ENCODE measurements around the gene CPT1C. TPM values are rescaled to one million over a fixed set of nuclear protein-coding genes. Genes with fewer than 3 reads are reported as not detected.
A peak's percentile ranks its signal among the peaks of the same experiment; 100 is the strongest.

CPT1C gene
- total RNA-seq, 1 experiment from 2014 or later: 8.3 TPM

GRCh38 chr19:49681830-49682229 lies 9.1 kb upstream of the CPT1C start:
- DNase-seq (ENCODE audit: low read depth): no peak

- no peak for DNase-seq (ENCODE audit: low read depth)
These were observed 8.6 kb upstream of the CPT1C start for GRCh38 chr19:49682274-49682673.

- DNase-seq (ENCODE audit: low read depth): no peak
These were observed 7.1 kb upstream of the CPT1C start for GRCh38 chr19:49683814-49684250.

GRCh38 chr19:49684251-49684982 lies 6.5 kb upstream of the CPT1C start:
- DNase-seq (ENCODE audit: low read depth): no peak

GRCh38 chr19:49684983-49685553 lies 5.8 kb upstream of the CPT1C start:
- DNase-seq (ENCODE audit: low read depth): no peak

GRCh38 chr19:49685845-49686332 lies 5.0 kb upstream of the CPT1C start:
- no peak for DNase-seq (ENCODE audit: low read depth)

- no peak for DNase-seq (ENCODE audit: low read depth)
These were observed 4.3 kb upstream of the CPT1C start for GRCh38 chr19:49686503-49687088.

- no peak for DNase-seq (ENCODE audit: low read depth)
These were observed 3.8 kb upstream of the CPT1C start for GRCh38 chr19:49687150-49687549.

GRCh38 chr19:49687566-49688316 lies 3.2 kb upstream of the CPT1C start:
- DNase-seq (ENCODE audit: low read depth): no peak

GRCh38 chr19:49688531-49689132 lies 2.3 kb upstream of the CPT1C start:
- DNase-seq (ENCODE audit: low read depth): no peak

GRCh38 chr19:49689133-49690078 lies 1.5 kb upstream of the CPT1C start, which contains the start of gene ADM5:
Gene ADM5, plus strand, starts transcription at chr19:49689594. Its CDS starts 244 bp downstream, at chr19:49689838.
- peak; percentile 69 for DNase-seq (ENCODE audit: low read depth)

- no peak for DNase-seq (ENCODE audit: low read depth)
These were observed 749 bp upstream of the CPT1C start for GRCh38 chr19:49690079-49690655.

- DNase-seq (ENCODE audit: low read depth): peak; percentile 76
These were observed 579 bp downstream of the CPT1C start for GRCh38 chr19:49691243-49692146.

GRCh38 chr19:49692147-49692506 lies 1.2 kb downstream of the CPT1C start:
- DNase-seq (ENCODE audit: low read depth): no peak

- no peak for DNase-seq (ENCODE audit: low read depth)
These were observed 5.2 kb downstream of the CPT1C start for GRCh38 chr19:49696115-49696514.

GRCh38 chr19:49696865-49697264 lies 5.9 kb downstream of the CPT1C start:
- no peak for DNase-seq (ENCODE audit: low read depth)

GRCh38 chr19:49699364-49699763 lies 8.4 kb downstream of the CPT1C start:
- DNase-seq (ENCODE audit: low read depth): no peak

- DNase-seq (ENCODE audit: low read depth): no peak
These were observed 9.6 kb downstream of the CPT1C start for GRCh38 chr19:49700563-49700962.

- no peak for DNase-seq (ENCODE audit: low read depth)
These were observed 10.4 kb downstream of the CPT1C start for GRCh38 chr19:49701271-49701786.

Measured in Daoy (cell line).